HG02870 (cell line): Measurements from ENCODE around the gene SOCS1.

Experiments
- ATAC-seq: cut with Tn5 transposase; IDR thresholded peaks from one replicate; pipeline ENCODE4 v1.9.1; 2021; ENCODE audit warnings: mild to moderate bottlenecking, moderate library complexity; ENCODE audit not compliant: unreplicated experiment

Gene SOCS1

GRCh38 chr16:11289202-11289601 is 33.2 kb upstream of the SOCS1 start:
- no peak for ATAC-seq

GRCh38 chr16:11285842-11286241 is 29.8 kb upstream of the SOCS1 start:
- ATAC-seq = no peak

- no peak for ATAC-seq
These were observed 27.8 kb upstream of the SOCS1 start for GRCh38 chr16:11283820-11284248.

- ATAC-seq = no peak
These were observed 24.9 kb upstream of the SOCS1 start, which contains the start of gene PRM1 for GRCh38 chr16:11280616-11281522. PRM1 (minus strand) TSS chr16:11281330; CDS start chr16:11281238, 92 bp downstream.

GRCh38 chr16:11278681-11279628 is 23.0 kb upstream of the SOCS1 start:
- no peak for ATAC-seq

- no peak for ATAC-seq
These were observed 21.8 kb upstream of the SOCS1 start for GRCh38 chr16:11277607-11278337.

- no peak for ATAC-seq
These were observed 21.0 kb upstream of the SOCS1 start for GRCh38 chr16:11276896-11277593.

- no peak for ATAC-seq
These were observed 20.3 kb upstream of the SOCS1 start, which contains the start of gene PRM2 for GRCh38 chr16:11276143-11276895. PRM2 (minus strand) TSS chr16:11276480; CDS start chr16:11276370, 110 bp downstream.

- no peak for ATAC-seq
These were observed 19.0 kb upstream of the SOCS1 start for GRCh38 chr16:11274964-11275363.

GRCh38 chr16:11273721-11274324 is 17.8 kb upstream of the SOCS1 start:
- no peak for ATAC-seq

- no peak for ATAC-seq
These were observed 17.1 kb upstream of the SOCS1 start, which contains the start of gene PRM3 for GRCh38 chr16:11272921-11273720. PRM3 (minus strand) TSS chr16:11273629; CDS start chr16:11273595, 34 bp downstream.

GRCh38 chr16:11272484-11272883 is 16.5 kb upstream of the SOCS1 start:
- ATAC-seq = no peak

GRCh38 chr16:11271610-11272009 is 15.6 kb upstream of the SOCS1 start:
- ATAC-seq = no peak

GRCh38 chr16:11270602-11271162 is 14.7 kb upstream of the SOCS1 start:
- no peak for ATAC-seq

- no peak for ATAC-seq
These were observed 12.9 kb upstream of the SOCS1 start, which contains the start of gene TNP2 for GRCh38 chr16:11268921-11269375. TNP2 (minus strand) TSS chr16:11269325; CDS start chr16:11269262, 63 bp downstream.

GRCh38 chr16:11265124-11265523 is 9.1 kb upstream of the SOCS1 start:
- ATAC-seq = no peak

- ATAC-seq = no peak
These were observed 8.3 kb upstream of the SOCS1 start for GRCh38 chr16:11264155-11264832.
